HUES64 (cell line): ENCODE results near the gene SPIN1.
A peak's percentile ranks its signal among the peaks of the same experiment; 100 is the strongest.

ENCODE experiments used
- H3K27ac ChIP-seq: 2 replicates; pipeline ENCODE4 v1.7.0; 2013; ENCODE audit warnings: low read depth, low read length, inconsistent platforms
- H3K27me3 ChIP-seq: 2 replicates; pipeline ENCODE4 v1.6.1; 2013; ENCODE audit warnings: mild to moderate bottlenecking, low read length; ENCODE audit not compliant: insufficient read depth
- H3K36me3 ChIP-seq: 2 replicates; pipeline ENCODE4 v1.6.1; 2013; ENCODE audit warnings: mild to moderate bottlenecking, low read length; ENCODE audit not compliant: insufficient read depth
- H3K4me1 ChIP-seq: 2 replicates; pipeline ENCODE4 v1.6.1; 2013; ENCODE audit warnings: mild to moderate bottlenecking, low read length, moderate library complexity; ENCODE audit not compliant: insufficient read depth
- H3K4me3 ChIP-seq: 2 replicates; pipeline ENCODE4 v1.5.1; 2013; ENCODE audit warnings: mild to moderate bottlenecking, low read length, moderate library complexity
- H3K9ac ChIP-seq: 2 replicates; pipeline ENCODE4 v1.6.1; 2013; ENCODE audit warnings: mild to moderate bottlenecking, low read depth, low read length
- H3K9me3 ChIP-seq: 2 replicates; pipeline ENCODE4 v1.6.1; 2013; ENCODE audit warnings: low read depth, low read length; ENCODE audit not compliant: insufficient read depth
- WGBS: fragments of 150-250, 120-280 bp; methylation state at CpG from one replicate; pipeline ENCODE4 v1.1.7; 2013; ENCODE audit warnings: missing lambda C conversion rate; 5-methylcytosine and 5-hydroxymethylcytosine counted together

Gene SPIN1

GRCh38 chr9:88388886-88389605, 802 bp downstream of the SPIN1 start:
- Histone ChIP-seq H3K9ac (peak overlapping the region; percentile 99), H3K9me3 (no peaks in the 10 kb centered on the region), H3K4me1 (peaks cover 36% of the 10 kb centered on the region), H3K27me3 (no peaks in the 10 kb centered on the region), H3K4me3 (peak overlapping the region; percentile 80), H3K36me3 (peaks cover 13% of the 10 kb centered on the region), H3K27ac (peak overlapping the region; percentile 96)
- under 1% methylated on average over 66 of the region's 71 CpGs for WGBS

GRCh38 chr9:88390371-88390990, 2.2 kb downstream of the SPIN1 start:
- Histone ChIP-seq H3K27me3 (no peaks in the 10 kb centered on the region), H3K36me3 (peaks cover 16% of the 10 kb centered on the region), H3K4me3 (peak overlapping the region; percentile 80), H3K27ac (no peak overlapping the region), H3K9ac (no peak overlapping the region), H3K9me3 (no peaks in the 10 kb centered on the region), H3K4me1 (peaks cover 36% of the 10 kb centered on the region)
- WGBS, result 100% methylated on average over 1 of the region's 3 CpGs

- WGBS, result 90% methylated on average over 2 of the region's 2 CpGs
- Histone ChIP-seq H3K36me3 (peaks cover 16% of the 10 kb centered on the region), H3K4me1 (peaks cover 36% of the 10 kb centered on the region), H3K27ac (no peak overlapping the region), H3K9ac (no peak overlapping the region), H3K27me3 (no peaks in the 10 kb centered on the region), H3K4me3 (no peak overlapping the region), H3K9me3 (no peaks in the 10 kb centered on the region)
These were observed 3.0 kb downstream of the SPIN1 start for GRCh38 chr9:88391236-88391635.

DNA sequence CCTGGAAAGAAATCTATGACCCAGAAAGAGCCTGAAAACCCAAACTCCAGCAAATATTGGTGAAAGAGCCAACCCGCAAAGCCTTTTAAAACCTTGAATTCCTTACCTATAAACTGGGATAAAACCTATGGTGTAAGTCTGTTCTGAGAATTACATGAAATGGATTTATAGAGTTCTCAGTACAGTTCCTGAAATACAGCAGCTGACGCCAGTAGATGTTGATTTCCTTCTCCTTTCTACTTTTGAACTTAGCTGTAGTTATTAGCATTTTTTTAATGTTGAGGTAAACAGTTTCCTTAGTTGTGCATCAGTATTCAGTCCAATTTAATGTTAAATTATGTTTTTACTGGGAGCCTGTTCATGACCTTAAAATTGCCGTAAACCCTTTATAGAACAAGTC, 3.7 kb downstream of the SPIN1 start:
- Histone ChIP-seq H3K9ac (no peak overlapping the region), H3K9me3 (no peaks in the 10 kb centered on the region), H3K4me1 (peaks cover 39% of the 10 kb centered on the region), H3K27me3 (no peaks in the 10 kb centered on the region), H3K27ac (no peak overlapping the region), H3K36me3 (peaks cover 16% of the 10 kb centered on the region), H3K4me3 (no peak overlapping the region)
- WGBS, result 96% methylated on average over 3 of the region's 3 CpGs

- Histone ChIP-seq H3K4me3 (no peak overlapping the region), H3K9me3 (no peaks in the 10 kb centered on the region), H3K27ac (no peak overlapping the region), H3K4me1 (peaks cover 37% of the 10 kb centered on the region), H3K27me3 (no peaks in the 10 kb centered on the region), H3K36me3 (peaks cover 16% of the 10 kb centered on the region), H3K9ac (no peak overlapping the region)
- no CpG with 5 or more reads among the region's 1 CpG for WGBS
These were observed 4.3 kb downstream of the SPIN1 start for GRCh38 chr9:88392549-88392948.

DNA sequence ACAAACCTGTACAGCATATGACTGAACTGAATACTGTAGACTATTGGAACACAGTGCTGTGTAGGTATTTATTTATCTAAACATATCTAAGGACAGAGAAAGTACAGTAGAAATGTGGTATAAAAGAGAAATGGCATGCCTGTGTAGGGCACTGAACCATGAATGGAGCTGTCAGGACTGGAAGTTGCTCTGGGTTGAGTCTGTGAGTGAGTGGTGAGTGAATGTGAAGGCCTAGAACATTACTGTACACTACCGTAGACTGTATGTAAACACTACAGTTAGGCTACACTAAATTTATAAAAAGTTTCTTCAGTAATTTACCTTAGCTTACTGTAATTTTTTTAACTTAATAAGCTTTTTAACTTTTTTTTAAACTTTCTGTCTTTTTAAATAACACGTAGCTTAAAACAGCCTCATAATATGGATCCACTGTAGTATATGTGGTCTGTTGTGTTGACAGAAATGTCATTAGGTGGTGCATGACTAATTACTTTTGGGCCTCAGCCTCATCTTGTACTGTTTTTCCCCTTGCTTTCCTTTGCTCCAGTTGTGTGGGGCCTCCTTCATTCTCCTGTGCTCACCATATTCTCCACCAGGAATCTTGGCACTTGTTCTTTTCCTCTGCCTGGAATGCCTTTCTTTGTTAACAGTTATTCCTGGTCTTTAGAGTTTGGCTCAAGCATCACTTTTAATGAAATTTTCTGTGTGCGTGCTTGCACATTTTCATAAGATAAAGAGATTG, 8.8 kb downstream of the SPIN1 start:
- H3K27ac ChIP-seq, result no peak overlapping the region
- 100% methylated on average over 1 of the region's 3 CpGs for WGBS
- peaks cover 11% of the 10 kb centered on the region for H3K36me3 ChIP-seq
- H3K4me1 ChIP-seq, result peaks cover 26% of the 10 kb centered on the region
- H3K9ac ChIP-seq, result no peak overlapping the region
- no peaks in the 10 kb centered on the region for H3K27me3 ChIP-seq
- no peak overlapping the region for H3K4me3 ChIP-seq
- H3K9me3 ChIP-seq, result no peaks in the 10 kb centered on the region

GRCh38 chr9:88398016-88398415, 9.8 kb downstream of the SPIN1 start:
- Histone ChIP-seq H3K9me3 (no peaks in the 10 kb centered on the region), H3K27me3 (no peaks in the 10 kb centered on the region), H3K9ac (no peak overlapping the region), H3K27ac (no peak overlapping the region), H3K4me1 (peaks cover 16% of the 10 kb centered on the region), H3K4me3 (no peak overlapping the region), H3K36me3 (peaks cover 8% of the 10 kb centered on the region; the same call in 1 of the 2 replicates)
- WGBS, result 98% methylated on average over 5 of the region's 5 CpGs

GRCh38 chr9:88399966-88400365, 11.7 kb downstream of the SPIN1 start:
- peak overlapping the region; percentile 55; the same call in 1 of the 2 replicates for H3K27ac ChIP-seq

GRCh38 chr9:88403340-88403739, 15.1 kb downstream of the SPIN1 start:
- Histone ChIP-seq H3K9me3 (no peaks in the 10 kb centered on the region), H3K4me3 (no peak overlapping the region), H3K9ac (no peak overlapping the region), H3K36me3 (peaks cover 5% of the 10 kb centered on the region; the same call in 1 of the 2 replicates), H3K27me3 (no peaks in the 10 kb centered on the region), H3K4me1 (peaks cover 9% of the 10 kb centered on the region; the same call in 1 of the 2 replicates), H3K27ac (no peak overlapping the region)
- 93% methylated on average over 4 of the region's 4 CpGs for WGBS

More at GRCh38 chr9:88399966-88400365, 11.7 kb downstream of the SPIN1 start:
- 89% methylated on average over 3 of the region's 3 CpGs for WGBS
- Histone ChIP-seq H3K4me1 (peaks cover 15% of the 10 kb centered on the region; the same call in 1 of the 2 replicates), H3K9ac (peak overlapping the region; percentile 8; the same call in 1 of the 2 replicates), H3K9me3 (no peaks in the 10 kb centered on the region), H3K27me3 (no peaks in the 10 kb centered on the region), H3K36me3 (peaks cover 5% of the 10 kb centered on the region; the same call in 1 of the 2 replicates), H3K4me3 (no peak overlapping the region)

DNA sequence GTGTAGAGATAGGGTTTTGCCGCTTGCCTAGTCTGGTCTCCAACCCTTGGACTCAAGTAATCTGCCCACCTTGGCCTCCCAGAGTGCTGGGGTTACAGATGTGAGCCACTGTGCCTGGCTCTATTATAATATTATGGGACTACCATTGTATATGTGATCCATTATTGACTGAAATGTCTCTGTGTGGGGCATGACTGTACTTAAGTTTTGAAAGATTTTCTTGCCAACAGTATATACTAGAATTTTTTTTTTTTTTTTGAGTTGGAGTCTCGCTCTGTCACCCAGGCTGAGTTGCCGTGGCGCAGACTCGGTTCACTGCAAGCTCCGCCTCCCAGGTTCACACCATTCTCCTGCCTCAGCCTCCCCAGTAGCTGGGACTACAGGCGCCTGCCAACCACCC, 17.8 kb downstream of the SPIN1 start:
- no peaks in the 10 kb centered on the region for H3K9me3 ChIP-seq
- 92% methylated on average over 6 of the region's 7 CpGs for WGBS

DNA sequence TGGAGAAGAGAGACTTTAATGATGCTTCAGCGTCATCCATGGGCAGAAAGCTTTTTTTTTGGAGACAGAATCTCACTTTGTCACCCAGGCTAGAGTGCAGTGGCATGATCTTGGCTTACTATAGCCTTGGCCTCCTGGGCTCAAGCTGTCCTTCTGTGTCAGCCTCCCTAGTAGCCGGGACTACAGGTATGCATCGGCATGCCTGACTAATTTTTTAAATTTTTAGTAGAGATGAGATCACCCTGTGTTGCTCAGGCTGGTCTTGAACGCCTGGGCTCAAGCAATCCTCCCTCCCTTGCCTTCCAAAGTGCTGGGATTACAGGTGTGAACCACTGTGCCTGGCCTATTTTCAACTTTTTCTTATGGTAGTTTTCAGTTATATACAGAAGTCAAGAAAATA, 23.2 kb downstream of the SPIN1 start:
- Histone ChIP-seq H3K9me3 (peaks cover 25% of the 10 kb centered on the region), H3K36me3 (peaks cover 33% of the 10 kb centered on the region), H3K4me3 (no peak overlapping the region), H3K27me3 (no peaks in the 10 kb centered on the region), H3K9ac (no peak overlapping the region), H3K27ac (no peak overlapping the region), H3K4me1 (no peaks in the 10 kb centered on the region)
- WGBS, result 97% methylated on average over 4 of the region's 4 CpGs

More for the DNA sequence above, 17.8 kb downstream of the SPIN1 start:
- H3K27me3 ChIP-seq, result no peaks in the 10 kb centered on the region
- H3K27ac ChIP-seq, result no peak overlapping the region
- H3K36me3 ChIP-seq, result 0 out of 2 replicates have a peak, but pooled peaks cover 3% of the 10 kb centered on the region
- no peak overlapping the region for H3K4me3 ChIP-seq
- no peak overlapping the region for H3K9ac ChIP-seq
- no peaks in the 10 kb centered on the region for H3K4me1 ChIP-seq
